Fibroblast of lung (primary cell): ENCODE measurements around the gene SMC1A.

Source experiments
- EZH2 ChIP-seq: IDR thresholded peaks from 2 replicates; pipeline ENCODE4 v1.5.1; 2012; ENCODE audit warnings: low read length, control low read depth, mild to moderate bottlenecking; ENCODE audit errors: missing control alignments
- TF ChIP-seq, protein P1 (sequence below), 2 donors: IDR thresholded peaks in 1 of 2; conservative IDR thresholded peaks in 1 of 2; 1 replicate in 1 of 2; 2 replicates in 1 of 2; pipeline ENCODE4 v1.5.1; 2011 to 2012; ENCODE audit warnings: low read length in 2 of 2, control low read depth in 1 of 2, inconsistent platforms in 1 of 2, low read depth in 1 of 2, mild to moderate bottlenecking in 1 of 2

DNA sequence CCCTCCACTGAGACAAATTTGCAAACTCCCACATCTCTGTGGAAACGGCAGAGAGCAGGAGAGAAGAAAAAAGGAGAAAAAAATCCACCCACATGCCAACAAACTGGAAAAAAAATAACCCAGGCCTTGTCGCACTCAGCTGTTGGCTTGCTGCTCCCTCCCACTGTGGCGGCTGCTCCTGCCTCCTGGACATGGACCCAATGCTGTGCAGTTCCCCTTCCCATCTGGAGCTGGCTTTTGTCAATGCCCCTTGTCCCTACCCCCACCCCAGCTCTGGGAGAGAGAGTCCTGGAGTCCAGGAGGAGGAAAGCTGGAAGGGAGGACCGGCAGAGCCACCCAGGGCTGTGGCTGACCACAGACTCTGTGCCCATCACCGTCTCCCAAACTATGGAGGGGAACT lies 90.2 kb downstream of the SMC1A start:
- TF ChIP-seq, protein P1, sequence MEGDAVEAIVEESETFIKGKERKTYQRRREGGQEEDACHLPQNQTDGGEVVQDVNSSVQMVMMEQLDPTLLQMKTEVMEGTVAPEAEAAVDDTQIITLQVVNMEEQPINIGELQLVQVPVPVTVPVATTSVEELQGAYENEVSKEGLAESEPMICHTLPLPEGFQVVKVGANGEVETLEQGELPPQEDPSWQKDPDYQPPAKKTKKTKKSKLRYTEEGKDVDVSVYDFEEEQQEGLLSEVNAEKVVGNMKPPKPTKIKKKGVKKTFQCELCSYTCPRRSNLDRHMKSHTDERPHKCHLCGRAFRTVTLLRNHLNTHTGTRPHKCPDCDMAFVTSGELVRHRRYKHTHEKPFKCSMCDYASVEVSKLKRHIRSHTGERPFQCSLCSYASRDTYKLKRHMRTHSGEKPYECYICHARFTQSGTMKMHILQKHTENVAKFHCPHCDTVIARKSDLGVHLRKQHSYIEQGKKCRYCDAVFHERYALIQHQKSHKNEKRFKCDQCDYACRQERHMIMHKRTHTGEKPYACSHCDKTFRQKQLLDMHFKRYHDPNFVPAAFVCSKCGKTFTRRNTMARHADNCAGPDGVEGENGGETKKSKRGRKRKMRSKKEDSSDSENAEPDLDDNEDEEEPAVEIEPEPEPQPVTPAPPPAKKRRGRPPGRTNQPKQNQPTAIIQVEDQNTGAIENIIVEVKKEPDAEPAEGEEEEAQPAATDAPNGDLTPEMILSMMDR (conservative IDR thresholded peaks at IDR 0.05 in 1 of 2, IDR thresholded peaks at IDR 0.05 in 1 of 2; ENCODE audit: low read depth in 1 of 2, low read length in 2 of 2), result no peak
- TF ChIP-seq EZH2, result no peak
